IMR-90 (cell line): Measurements from ENCODE around the gene SGO1.

ENCODE experiments used
- FOS ChIP-seq: fragments of 150-350 bp; IDR thresholded peaks from 2 replicates; pipeline ENCODE4 v1.6.1; 2016; ENCODE audit warnings: low read depth, low read length
- MAFK ChIP-seq: IDR thresholded peaks from 2 replicates; pipeline ENCODE4 v1.6.1; 2012; ENCODE audit warnings: low read depth, low read length, improper control_type of control experiment
- POLR2A ChIP-seq: IDR thresholded peaks from 2 replicates; pipeline ENCODE4 v1.6.1; 2012; ENCODE audit warnings: mild to moderate bottlenecking, low read depth, low read length
- TF ChIP-seq, protein P1 (sequence below): conservative IDR thresholded peaks from 2 replicates; pipeline ENCODE4 v1.5.1; 2012; ENCODE audit warnings: mild to moderate bottlenecking, low read depth, low read length, improper control_type of control experiment

DNA sequence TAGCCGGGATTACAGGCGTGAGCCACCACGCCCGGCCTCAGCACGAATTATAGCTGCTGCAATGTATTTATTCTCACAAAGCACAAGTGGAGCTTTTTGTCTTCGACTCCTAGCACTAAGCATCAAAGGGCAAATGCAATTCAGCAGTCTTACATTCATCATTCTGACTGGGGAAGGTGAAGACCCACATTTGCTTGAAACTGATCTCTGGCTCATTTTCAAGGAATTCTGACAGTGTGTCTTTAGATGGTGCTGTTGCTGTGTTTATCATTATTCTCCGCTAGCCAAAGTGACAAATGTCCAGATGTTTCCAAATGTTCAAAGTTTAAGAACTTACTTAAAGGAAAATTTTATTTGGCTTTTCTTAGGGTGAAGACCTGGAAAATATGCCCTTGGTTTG lies 55.9 kb downstream of the SGO1 start:
- TF ChIP-seq, protein P1, sequence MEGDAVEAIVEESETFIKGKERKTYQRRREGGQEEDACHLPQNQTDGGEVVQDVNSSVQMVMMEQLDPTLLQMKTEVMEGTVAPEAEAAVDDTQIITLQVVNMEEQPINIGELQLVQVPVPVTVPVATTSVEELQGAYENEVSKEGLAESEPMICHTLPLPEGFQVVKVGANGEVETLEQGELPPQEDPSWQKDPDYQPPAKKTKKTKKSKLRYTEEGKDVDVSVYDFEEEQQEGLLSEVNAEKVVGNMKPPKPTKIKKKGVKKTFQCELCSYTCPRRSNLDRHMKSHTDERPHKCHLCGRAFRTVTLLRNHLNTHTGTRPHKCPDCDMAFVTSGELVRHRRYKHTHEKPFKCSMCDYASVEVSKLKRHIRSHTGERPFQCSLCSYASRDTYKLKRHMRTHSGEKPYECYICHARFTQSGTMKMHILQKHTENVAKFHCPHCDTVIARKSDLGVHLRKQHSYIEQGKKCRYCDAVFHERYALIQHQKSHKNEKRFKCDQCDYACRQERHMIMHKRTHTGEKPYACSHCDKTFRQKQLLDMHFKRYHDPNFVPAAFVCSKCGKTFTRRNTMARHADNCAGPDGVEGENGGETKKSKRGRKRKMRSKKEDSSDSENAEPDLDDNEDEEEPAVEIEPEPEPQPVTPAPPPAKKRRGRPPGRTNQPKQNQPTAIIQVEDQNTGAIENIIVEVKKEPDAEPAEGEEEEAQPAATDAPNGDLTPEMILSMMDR: no peak
- no peak for TF ChIP-seq MAFK
- no peak for TF ChIP-seq POLR2A
- no peak for TF ChIP-seq FOS
